ENCODE data around the gene ALKAL2.

Gene ALKAL2

DNA sequence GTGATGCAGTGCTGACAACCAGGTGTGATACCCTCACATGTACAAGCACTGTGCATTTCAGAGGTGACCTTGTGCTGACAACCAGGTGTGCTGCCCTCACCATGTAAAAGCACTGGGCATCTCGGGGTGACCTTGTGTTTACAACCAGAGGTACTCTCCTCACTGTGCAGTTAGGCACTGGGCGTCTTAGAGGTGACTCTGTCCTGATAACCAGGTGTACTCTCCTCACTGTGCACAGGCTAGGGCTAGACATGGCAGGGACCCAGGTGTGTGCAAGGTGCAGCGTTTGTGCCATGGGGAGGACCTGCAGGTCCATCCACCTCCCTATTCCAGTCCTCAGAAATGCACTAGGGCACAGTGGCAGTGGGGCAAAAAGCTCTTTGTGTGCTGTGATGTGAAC, 8.5 kb upstream of the ALKAL2 start:
- POLR2A ChIA-PET: no interaction called here
- DNase-seq (ENCODE audit: low read depth, low spot score): no peak
- no peak overlapping the region for H3K4me3 ChIP-seq (ENCODE audit: low read depth, low read length)

DNA sequence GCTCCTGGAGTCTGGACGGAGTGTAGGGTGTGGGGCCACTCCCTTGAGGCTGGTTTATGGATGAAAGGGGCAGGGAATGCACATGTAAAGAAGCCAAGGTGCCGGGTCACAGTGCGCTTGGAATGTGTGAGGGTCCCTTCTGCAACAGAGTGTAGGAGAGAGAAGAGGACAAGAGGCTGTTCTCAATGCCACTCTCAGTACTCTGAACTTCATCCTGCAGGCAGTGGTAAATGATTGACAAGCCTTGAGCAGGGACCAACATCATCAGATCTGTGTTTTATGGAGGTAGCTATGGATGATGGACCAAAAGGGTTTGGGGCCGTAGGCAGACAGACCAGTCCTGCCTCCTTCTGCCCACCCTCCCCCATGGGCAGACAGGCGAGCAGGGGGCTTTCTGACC, 7.2 kb upstream of the ALKAL2 start:
- CTCF ChIA-PET: no interaction called here
- no peak overlapping the region for H3K4me3 ChIP-seq (ENCODE audit: low read depth, low read length)
- TF ChIP-seq, protein P1, sequence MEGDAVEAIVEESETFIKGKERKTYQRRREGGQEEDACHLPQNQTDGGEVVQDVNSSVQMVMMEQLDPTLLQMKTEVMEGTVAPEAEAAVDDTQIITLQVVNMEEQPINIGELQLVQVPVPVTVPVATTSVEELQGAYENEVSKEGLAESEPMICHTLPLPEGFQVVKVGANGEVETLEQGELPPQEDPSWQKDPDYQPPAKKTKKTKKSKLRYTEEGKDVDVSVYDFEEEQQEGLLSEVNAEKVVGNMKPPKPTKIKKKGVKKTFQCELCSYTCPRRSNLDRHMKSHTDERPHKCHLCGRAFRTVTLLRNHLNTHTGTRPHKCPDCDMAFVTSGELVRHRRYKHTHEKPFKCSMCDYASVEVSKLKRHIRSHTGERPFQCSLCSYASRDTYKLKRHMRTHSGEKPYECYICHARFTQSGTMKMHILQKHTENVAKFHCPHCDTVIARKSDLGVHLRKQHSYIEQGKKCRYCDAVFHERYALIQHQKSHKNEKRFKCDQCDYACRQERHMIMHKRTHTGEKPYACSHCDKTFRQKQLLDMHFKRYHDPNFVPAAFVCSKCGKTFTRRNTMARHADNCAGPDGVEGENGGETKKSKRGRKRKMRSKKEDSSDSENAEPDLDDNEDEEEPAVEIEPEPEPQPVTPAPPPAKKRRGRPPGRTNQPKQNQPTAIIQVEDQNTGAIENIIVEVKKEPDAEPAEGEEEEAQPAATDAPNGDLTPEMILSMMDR (IDR thresholded peaks at IDR 0.05; ENCODE audit: insufficient read depth, low read length, missing control alignments): no peak
- POLR2A ChIA-PET: no interaction called here
- DNase-seq (ENCODE audit: low read depth, low spot score): no peak

More for the DNA sequence above, 8.5 kb upstream of the ALKAL2 start:
- CTCF ChIA-PET: interaction anchor here (1.5 kb wide), 1 partner anchor 8 kb away, joined by 3 read pairs; no protein-coding TSS in a partner anchor
- TF ChIP-seq, protein P1 (IDR thresholded peaks at IDR 0.05; ENCODE audit: insufficient read depth, low read length, missing control alignments): no peak

DNA sequence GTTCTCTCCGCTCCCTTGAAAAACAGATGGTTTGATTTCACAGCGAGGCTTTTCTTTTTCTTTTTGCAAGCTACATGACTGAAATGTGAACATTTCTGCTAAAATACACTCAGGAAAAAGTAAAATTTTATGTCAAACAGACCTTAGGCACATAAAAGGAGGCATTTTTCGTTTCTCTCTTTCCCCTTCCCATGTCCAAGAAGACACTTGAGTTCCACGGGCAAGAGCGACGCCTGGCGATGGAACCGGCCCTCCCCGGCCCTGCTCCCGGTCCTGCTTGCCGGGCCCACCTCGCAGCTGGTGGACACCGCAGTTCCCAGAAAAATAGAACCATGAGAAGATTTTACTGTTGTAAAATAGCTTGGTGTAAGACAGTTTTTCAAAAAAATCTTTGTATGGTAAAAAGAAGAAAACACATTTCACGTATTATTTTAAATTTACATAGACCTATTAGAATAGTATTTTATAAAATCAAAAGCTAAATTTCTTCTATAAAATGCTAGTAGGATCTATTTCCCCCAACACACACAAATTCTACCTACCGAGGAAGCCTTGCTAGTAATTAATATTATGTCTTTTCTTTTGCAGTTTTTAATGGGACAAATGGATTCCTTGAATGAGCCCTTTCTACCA, 2.3 kb upstream of the ALKAL2 start:
- CTCF ChIA-PET: interaction anchor here (0.8 to 9.3 kb wide), 25 partner anchors 8 to 1255 kb away, joined by 3 to 99 read pairs (median 4); no protein-coding TSS in a partner anchor
- TF ChIP-seq, protein P1 (IDR thresholded peaks at IDR 0.05; ENCODE audit: insufficient read depth, low read length, missing control alignments): peak; percentile 84
- POLR2A ChIA-PET: no interaction called here
- peak; percentile 5 for DNase-seq (ENCODE audit: low read depth, low spot score)
- H3K4me3 ChIP-seq (ENCODE audit: low read depth, low read length): peak overlapping the region; percentile 54

DNA sequence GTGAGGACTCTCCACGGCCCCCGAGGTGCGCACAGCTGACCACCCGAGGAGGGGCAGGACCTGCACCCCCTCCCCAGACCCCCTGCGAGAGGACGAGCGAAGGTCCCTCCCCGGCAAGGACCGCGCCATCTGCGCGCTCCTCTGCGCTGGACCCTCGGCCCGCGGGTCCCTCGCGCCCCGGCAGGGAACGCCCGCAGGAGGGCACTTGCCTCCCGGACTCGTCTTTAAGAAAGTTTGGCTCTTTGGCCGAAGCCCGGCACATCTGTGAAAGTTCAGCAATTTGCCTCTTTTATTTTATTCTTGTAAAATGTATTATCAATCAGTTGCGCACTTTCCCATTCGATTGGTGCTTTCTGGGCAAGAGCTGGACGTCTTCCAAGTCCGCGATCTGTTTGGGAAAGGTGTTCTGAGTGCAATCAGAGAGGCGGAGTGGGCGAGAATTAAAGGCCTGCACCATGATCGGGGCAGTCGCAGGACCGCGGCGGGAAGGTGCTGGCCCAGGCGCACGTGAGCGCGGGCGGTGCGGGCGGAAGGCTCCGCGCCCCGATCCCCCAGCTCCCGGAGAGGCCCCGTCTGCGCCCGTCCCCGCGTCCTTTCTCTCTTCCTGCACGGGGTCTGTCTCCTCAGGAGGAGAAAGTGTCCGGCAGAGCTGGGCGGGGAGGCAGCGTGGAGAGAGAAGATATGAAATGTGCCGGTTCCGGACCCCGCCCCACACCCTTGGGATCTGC, 1.6 kb upstream of the ALKAL2 start:
- TF ChIP-seq, protein P1 (IDR thresholded peaks at IDR 0.05; ENCODE audit: insufficient read depth, low read length, missing control alignments): no peak
- no peak for DNase-seq (ENCODE audit: low read depth, low spot score)
- ChIA-PET CTCF (interaction anchor here (0.8 to 9.3 kb wide), 25 partner anchors 8 to 1256 kb away, joined by 3 to 99 read pairs (median 4); no protein-coding TSS in a partner anchor), POLR2A (no interaction called here)
- H3K4me3 ChIP-seq (ENCODE audit: low read depth, low read length): peak overlapping the region; percentile 54

DNA sequence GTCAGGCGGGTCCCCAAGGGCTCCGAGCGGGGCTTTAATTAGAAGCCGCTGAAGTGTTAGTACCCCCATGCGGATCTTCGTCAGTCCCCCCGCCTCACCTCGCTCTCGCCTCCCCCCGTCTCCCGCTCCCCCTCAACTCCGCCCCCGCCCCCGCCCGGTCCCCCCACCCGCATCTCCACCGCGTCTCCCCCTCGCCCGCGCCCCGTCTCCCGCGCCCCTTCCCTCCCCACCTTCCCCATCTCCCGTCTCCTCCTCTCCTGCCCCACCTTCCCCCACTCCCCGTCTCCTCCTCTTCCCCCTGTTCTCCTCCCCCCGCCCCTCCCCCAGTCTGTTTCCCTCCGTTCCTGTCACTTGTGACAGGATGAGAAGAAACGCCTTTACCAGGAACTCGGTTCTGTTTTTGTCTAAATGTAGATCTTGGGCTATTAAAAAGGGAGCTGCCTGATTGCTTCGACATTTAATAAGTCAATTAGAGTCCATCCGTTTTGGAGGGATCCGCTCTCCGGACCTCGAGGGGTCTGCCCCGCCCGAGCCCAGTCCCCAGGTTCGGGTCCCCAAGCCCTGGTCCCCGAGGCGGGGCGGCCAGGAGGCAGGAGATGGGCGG, 969 bp upstream of the ALKAL2 start:
- TF ChIP-seq, protein P1 (IDR thresholded peaks at IDR 0.05; ENCODE audit: insufficient read depth, low read length, missing control alignments): no peak
- POLR2A ChIA-PET: no interaction called here
- DNase-seq (ENCODE audit: low read depth, low spot score): no peak
- H3K4me3 ChIP-seq (ENCODE audit: low read depth, low read length): no peak overlapping the region
- CTCF ChIA-PET: interaction anchor here (0.8 to 9.3 kb wide), 10 partner anchors 8 to 1256 kb away, joined by 3 to 99 read pairs (median 6); no protein-coding TSS in a partner anchor

DNA sequence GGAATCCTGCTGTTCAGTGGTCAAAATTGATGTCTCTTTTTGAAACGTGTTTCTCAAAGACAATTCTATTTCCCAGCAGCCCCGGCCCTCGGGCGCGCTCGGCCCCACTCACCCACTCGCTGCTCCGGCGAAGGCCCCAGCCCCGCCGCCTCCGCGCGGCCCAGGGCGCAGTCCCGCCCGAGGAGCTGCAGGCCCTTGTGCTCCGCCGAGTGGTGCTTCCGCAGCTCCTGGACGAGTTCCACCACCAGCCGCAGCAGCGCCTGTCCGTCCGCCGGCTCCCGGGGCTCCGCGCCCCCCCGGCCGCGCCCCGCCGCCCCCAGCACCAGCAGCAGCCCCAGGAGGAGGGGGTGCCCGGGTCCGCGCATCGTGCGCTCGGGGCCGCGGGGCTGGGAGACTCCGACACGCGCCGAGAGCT, 413 bp downstream of the ALKAL2 start:
- no peak for DNase-seq (ENCODE audit: low read depth, low spot score)
- CTCF ChIA-PET: interaction anchor here (9.3 kb wide), 1 partner anchor 39 kb away, joined by 99 read pairs; no protein-coding TSS in a partner anchor
- TF ChIP-seq, protein P1 (IDR thresholded peaks at IDR 0.05; ENCODE audit: insufficient read depth, low read length, missing control alignments): no peak
- POLR2A ChIA-PET: no interaction called here
- peak overlapping the region; percentile 25 for H3K4me3 ChIP-seq (ENCODE audit: low read depth, low read length)
